Thyroid gland (tissue), 4 donors: ENCODE data around the gene TBR1. TPM values are rescaled to one million over a fixed set of nuclear protein-coding genes. Genes with fewer than 3 reads are reported as not detected.

Source experiments
- DNase-seq, 2 donors: peaks; one replicate each; pipeline ENCODE4 v3.0.0-alpha.2; 2019
- H3K27ac ChIP-seq, 3 donors: fragments of 200-600 bp; sonication (generic); 1 replicate in 2 of 3; 2 replicates in 1 of 3; pipeline ENCODE4 v1.5.1; 2016 to 2019; ENCODE audit warnings: mild to moderate bottlenecking in 1 of 3, moderate library complexity in 1 of 3
- H3K27me3 ChIP-seq: fragments of 200-600 bp; sonication (generic); one replicate; pipeline ENCODE4 v1.5.1; 2019
- H3K36me3 ChIP-seq, 2 donors: fragments of 200-600 bp; sonication (generic); one replicate each; pipeline ENCODE4 v1.5.1; 2016 to 2019
- H3K4me1 ChIP-seq, 2 donors: fragments of 200-600 bp; sonication (generic); one replicate each; pipeline ENCODE4 v1.5.1; 2017 to 2019
- H3K4me3 ChIP-seq, 3 donors: fragments of 200-600 bp; sonication (generic); replicated peaks in 1 of 3; 1 replicate in 2 of 3; 2 replicates in 1 of 3; pipeline ENCODE4 v1.5.1; 2016; ENCODE audit warnings: mild to moderate bottlenecking in 1 of 3
- H3K9me3 ChIP-seq: fragments of 200-600 bp; sonication (generic); one replicate; pipeline ENCODE4 v1.5.1; 2017
- POLR2A ChIP-seq, 2 donors: fragments of 450-650 bp; IDR thresholded peaks; one replicate each; pipeline ENCODE4 v1.6.1; 2017; ENCODE audit warnings: antibody characterized with exemption in 2 of 2, mild to moderate bottlenecking in 2 of 2, moderate library complexity in 1 of 2
- WGBS, 2 donors: methylation state at CpG; one replicate each; pipeline ENCODE4 v1.1.5; 2017; 5-methylcytosine and 5-hydroxymethylcytosine counted together
- intact Hi-C: fragments of 100-400 bp; cut with DNase I; formaldehyde crosslinking; loops from one replicate; pipeline ENCODE4 v1.15.1; 2023
- total RNA-seq, 4 donors: library from RNA; depleted of rRNA; stranded (reverse); fragments of >200 nt; gene quantifications; one replicate each; pipeline ENCODE4 v1.2.3, GENCODE V29; 2016
- TF ChIP-seq, protein P1 (sequence below), 6 experiments: fragments of 200-600 bp in 3 of 6; fragments of 450-650 bp in 3 of 6; sonication (generic) in 3 of 6; IDR thresholded peaks; one replicate each; pipeline ENCODE4 v1.5.1; 2016 to 2019; ENCODE audit warnings: antibody characterized with exemption in 6 of 6, mild to moderate bottlenecking in 2 of 6, inconsistent platforms in 1 of 6, moderate library complexity in 1 of 6

TBR1 gene
- total RNA-seq, 4 donors from 2014 or later: 0.11 TPM; not detected in 3

DNA sequence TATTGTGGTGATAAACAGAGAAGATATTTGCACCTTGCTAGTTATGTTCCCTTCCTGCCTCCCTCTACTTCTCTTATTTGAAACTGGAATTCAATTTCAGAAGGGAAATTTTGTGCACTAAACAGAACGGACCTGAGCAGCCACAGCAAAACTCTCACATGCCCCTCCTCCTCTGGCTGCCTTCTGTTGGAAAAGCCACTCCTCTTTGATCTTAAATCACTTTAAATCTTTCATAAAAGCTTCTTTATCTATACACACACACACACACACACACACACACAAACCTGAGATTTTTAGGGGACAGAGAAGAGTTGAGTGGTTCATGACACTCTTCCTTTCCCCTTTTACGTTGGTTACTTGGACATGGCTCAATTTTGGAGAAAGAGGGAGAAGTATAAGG, 5.6 kb downstream of the TBR1 start:
- Histone ChIP-seq H3K27me3 (peaks cover 86% of the 10 kb centered on the region), H3K27ac (no peak overlapping the region), H3K9me3 (no peaks in the 10 kb centered on the region), H3K4me1 (peaks cover 16 to 29% of the 10 kb centered on the region in 2 donors), H3K4me3 (no peak overlapping the region), H3K36me3 (no peaks in the 10 kb centered on the region)
- 51 to 63% methylated on average over 2 of the region's 2 CpGs for WGBS, 2 donors
- intact Hi-C loops: loop anchor here (10.0 kb wide), 1 partner anchor 87 kb away; no protein-coding TSS in a partner anchor
- no peak for DNase-seq
- TF ChIP-seq, protein P1, sequence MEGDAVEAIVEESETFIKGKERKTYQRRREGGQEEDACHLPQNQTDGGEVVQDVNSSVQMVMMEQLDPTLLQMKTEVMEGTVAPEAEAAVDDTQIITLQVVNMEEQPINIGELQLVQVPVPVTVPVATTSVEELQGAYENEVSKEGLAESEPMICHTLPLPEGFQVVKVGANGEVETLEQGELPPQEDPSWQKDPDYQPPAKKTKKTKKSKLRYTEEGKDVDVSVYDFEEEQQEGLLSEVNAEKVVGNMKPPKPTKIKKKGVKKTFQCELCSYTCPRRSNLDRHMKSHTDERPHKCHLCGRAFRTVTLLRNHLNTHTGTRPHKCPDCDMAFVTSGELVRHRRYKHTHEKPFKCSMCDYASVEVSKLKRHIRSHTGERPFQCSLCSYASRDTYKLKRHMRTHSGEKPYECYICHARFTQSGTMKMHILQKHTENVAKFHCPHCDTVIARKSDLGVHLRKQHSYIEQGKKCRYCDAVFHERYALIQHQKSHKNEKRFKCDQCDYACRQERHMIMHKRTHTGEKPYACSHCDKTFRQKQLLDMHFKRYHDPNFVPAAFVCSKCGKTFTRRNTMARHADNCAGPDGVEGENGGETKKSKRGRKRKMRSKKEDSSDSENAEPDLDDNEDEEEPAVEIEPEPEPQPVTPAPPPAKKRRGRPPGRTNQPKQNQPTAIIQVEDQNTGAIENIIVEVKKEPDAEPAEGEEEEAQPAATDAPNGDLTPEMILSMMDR (IDR thresholded peaks at IDR 0.05): no peak
- TF ChIP-seq POLR2A (IDR thresholded peaks at IDR 0.05): no peak

DNA sequence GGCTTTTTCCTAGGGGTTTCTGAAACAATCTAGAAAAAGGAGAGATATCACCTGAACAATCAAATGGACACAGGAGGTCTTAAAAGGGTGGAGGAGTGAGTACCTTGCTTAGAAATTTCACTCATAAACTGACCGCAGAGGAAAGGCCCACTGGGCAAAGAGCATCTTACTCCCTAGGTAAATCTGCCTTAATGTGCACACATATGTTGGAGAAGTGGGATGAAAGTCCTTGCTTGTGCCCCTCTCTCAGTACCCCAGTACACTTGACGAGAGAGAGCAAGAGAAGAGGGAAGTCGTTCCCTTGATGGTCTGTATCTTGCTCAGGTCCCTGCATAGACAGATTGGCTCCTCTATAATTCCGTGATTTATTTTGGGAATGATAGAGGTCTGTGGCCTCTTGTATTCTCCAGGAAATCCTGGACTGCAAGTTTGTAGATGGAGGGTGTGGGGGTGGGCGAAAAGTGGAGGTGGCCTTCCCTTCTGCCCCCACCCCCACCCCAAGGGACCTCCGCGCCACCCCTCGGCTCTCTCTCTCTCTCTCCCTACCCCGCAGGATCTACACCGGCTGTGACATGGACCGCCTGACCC, 6.8 kb downstream of the TBR1 start:
- intact Hi-C loops: loop anchor here (10.0 kb wide), 1 partner anchor 88 kb away; no protein-coding TSS in a partner anchor
- no peak for TF ChIP-seq POLR2A (IDR thresholded peaks at IDR 0.05)
- TF ChIP-seq, protein P1 (IDR thresholded peaks at IDR 0.05): no peak
- WGBS, 2 donors: 23 to 51% methylated on average over 8 to 9 of the region's 11 CpGs
- peaks cover 86% of the 10 kb centered on the region for H3K27me3 ChIP-seq
- peaks cover 10 to 28% of the 10 kb centered on the region in 2 donors for H3K4me1 ChIP-seq
- DNase-seq: no peak
- H3K27ac ChIP-seq: no peak overlapping the region
- H3K36me3 ChIP-seq: no peaks in the 10 kb centered on the region
- peak overlapping the region in 1 of 3 donors; percentile 8 for H3K4me3 ChIP-seq
- H3K9me3 ChIP-seq: no peaks in the 10 kb centered on the region

DNA sequence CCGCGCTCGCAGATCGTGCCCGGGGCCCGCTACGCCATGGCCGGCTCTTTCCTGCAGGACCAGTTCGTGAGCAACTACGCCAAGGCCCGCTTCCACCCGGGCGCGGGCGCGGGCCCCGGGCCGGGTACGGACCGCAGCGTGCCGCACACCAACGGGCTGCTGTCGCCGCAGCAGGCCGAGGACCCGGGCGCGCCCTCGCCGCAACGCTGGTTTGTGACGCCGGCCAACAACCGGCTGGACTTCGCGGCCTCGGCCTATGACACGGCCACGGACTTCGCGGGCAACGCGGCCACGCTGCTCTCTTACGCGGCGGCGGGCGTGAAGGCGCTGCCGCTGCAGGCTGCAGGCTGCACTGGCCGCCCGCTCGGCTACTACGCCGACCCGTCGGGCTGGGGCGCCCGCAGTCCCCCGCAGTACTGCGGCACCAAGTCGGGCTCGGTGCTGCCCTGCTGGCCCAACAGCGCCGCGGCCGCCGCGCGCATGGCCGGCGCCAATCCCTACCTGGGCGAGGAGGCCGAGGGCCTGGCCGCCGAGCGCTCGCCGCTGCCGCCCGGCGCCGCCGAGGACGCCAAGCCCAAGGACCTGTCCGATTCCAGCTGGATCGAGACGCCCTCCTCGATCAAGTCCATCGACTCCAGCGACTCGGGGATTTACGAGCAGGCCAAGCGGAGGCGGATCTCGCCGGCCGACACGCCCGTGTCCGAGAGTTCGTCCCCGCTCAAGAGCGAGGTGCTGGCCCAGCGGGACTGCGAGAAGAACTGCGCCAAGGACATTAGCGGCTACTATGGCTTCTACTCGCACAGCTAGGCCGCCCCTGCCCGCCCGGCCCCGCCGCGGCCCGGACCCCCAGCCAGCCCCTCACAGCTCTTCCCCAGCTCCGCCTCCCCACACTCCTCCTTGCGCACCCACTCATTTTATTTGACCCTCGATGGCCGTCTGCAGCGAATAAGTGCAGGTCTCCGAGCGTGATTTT, 7.6 kb downstream of the TBR1 start:
- WGBS, 2 donors: 6 to 10% methylated on average over 16 to 22 of the region's 125 CpGs
- peaks cover 87% of the 10 kb centered on the region for H3K27me3 ChIP-seq
- peak in 1 of 2 donors; percentile 20 for DNase-seq
- TF ChIP-seq, protein P1 (IDR thresholded peaks at IDR 0.05): peak in 1 of 6 experiments; percentile 11
- no peak for TF ChIP-seq POLR2A (IDR thresholded peaks at IDR 0.05)
- peaks cover 7 to 22% of the 10 kb centered on the region in 2 donors for H3K4me1 ChIP-seq
- intact Hi-C loops: loop anchor here (10.0 kb wide), 1 partner anchor 89 kb away; no protein-coding TSS in a partner anchor
- H3K9me3 ChIP-seq: no peaks in the 10 kb centered on the region
- no peak overlapping the region for H3K27ac ChIP-seq
- no peaks in the 10 kb centered on the region for H3K36me3 ChIP-seq
- H3K4me3 ChIP-seq: peak overlapping the region in 1 of 3 donors; percentile 8

DNA sequence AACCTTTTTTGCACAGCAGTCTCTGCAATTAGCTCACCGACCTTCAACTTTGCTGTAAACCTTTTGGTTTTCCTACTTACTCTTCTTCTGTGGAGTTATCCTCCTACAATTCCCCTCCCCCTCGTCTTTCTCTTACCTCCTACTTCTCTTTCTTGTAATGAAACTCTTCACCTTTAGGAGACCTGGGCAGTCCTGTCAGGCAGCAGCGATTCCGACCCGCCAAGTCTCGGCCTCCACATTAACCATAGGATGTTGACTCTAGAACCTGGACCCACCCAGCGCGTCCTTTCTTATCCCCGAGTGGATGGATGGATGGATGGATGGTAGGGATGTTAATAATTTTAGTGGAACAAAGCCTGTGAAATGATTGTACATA, 8.3 kb downstream of the TBR1 start:
- no peaks in the 10 kb centered on the region for H3K9me3 ChIP-seq
- no peaks in the 10 kb centered on the region for H3K36me3 ChIP-seq
- peaks cover 81% of the 10 kb centered on the region for H3K27me3 ChIP-seq
- peak overlapping the region in 1 of 3 donors; percentile 8 for H3K4me3 ChIP-seq
- no peak for DNase-seq
- 17 to 24% methylated on average over 9 of the region's 9 CpGs for WGBS, 2 donors
- TF ChIP-seq, protein P1 (IDR thresholded peaks at IDR 0.05): no peak
- intact Hi-C loops: loop anchor here (10.0 kb wide), 1 partner anchor 90 kb away; no protein-coding TSS in a partner anchor
- H3K27ac ChIP-seq: no peak overlapping the region
- H3K4me1 ChIP-seq: peaks cover 4 to 18% of the 10 kb centered on the region in 2 donors
